ENCODE data around the gene AIMP1.
A peak's percentile ranks its signal among the peaks of the same experiment; 100 is the strongest.

AIMP1 gene

GRCh38 chr4:106315968-106316772 lies at the start of gene AIMP1, which contains the start of gene TBCK:
Gene AIMP1 (plus strand): TSS chr4:106316550. CDS start chr4:106325010, 8,460 bp downstream.
Gene TBCK (minus strand): TSS chr4:106316209. CDS start chr4:106308960, 7,249 bp downstream.
- DNase-seq, result peak; percentile 51

DNA sequence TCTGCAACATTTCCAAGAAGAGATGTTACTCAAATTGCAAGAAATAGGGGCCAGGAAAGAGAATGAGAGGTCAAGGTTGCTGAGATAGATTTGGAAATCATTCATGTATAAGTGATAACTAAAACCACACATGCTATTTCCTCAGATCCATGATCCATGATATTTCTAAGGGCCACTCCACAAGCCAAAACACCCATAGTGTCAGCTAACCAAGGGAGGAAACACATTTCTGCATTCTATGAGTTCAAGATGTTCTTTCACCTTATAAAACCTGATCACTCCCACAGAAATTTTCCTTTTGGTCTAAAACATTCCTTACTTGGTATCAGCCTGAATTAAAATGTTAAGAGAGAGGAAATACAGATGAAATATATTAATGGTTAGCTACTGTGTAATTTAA lies 47.6 kb upstream of the AIMP1 start:
- DNase-seq, result no peak

DNA sequence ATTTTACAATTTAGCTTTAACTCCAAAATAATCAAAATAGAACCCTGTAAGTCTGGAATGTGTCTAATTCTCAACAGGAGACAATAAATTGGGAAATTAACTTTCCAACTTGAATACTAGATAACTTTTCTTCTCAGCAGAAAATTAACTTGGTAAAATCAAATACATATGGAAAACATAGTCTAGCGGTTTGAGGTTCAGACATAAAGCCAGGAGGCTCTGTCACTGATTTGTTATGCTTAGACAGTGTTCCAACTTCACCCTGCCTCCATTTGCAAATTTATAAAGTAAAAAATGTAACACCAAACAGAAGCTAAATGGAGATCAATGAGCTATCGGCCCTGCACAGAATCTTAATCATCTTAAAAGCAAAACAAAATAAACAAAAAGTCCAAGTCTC lies 46.6 kb upstream of the AIMP1 start:
- no peak for DNase-seq

DNA sequence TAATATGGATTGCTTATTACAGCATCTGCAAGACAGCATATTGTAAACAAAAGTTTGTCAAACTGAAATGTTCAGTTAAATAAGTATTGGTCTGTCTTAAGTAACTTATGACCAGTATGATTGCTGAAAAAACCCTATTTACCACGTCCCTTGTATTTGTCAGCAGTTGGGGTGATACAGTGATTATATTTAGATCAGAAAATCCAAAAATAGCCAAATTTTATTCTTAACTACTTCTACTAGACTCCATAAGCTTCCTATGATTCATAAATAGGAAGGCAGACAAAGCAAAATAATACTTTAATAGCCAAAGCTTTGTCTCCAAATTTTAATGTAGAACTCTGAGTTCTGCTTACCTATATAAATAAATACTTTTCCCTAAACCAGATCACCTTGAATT lies 45.6 kb upstream of the AIMP1 start:
- DNase-seq, result no peak

DNA sequence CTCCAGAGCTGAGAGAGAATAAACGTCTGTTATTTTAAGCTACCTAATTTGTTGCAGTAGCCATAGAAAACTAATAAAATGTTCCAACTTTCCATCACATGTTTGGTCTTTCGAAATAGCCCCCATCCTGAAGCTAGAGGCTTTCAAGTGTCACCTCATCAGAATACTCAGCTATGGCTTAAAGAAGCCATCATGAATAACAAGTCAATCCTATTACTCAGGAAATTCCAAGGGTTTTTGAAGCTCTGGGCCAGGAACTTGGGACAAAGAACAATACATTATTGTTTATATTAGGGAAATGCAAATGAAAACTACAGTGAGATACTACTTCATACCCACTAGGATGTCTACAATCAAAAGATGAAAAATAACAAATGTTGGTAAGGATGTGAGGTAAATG lies 42.5 kb upstream of the AIMP1 start:
- no peak for DNase-seq

DNA sequence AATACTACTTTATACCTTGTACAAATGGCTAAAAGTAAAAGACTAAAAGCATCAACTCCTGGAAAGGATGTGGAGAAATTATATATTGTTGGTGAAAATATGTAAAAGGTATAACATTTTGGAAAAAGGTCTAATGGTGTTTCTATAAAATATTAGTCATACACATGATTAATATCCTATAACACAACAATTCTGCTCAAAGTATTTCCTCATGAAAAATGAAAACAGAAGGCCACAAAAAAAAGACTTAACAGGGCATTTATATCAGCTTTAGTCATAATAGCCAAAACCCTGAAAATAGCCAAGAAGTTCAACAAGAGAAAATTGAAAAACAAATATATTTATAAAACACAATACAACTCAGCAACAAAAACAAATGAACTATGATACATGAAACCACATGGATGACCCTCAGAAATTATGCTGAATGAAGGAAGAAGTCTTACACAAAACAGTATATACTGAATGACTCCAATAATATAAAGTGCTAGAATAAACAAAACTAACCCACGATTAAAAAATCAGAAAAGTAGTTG lies 39.1 kb upstream of the AIMP1 start:
- no peak for DNase-seq

GRCh38 chr4:106284227-106284626 lies 32.1 kb upstream of the AIMP1 start:
- no peak for DNase-seq

- no peak for DNase-seq
These were observed 29.7 kb upstream of the AIMP1 start for GRCh38 chr4:106286611-106287010.

DNA sequence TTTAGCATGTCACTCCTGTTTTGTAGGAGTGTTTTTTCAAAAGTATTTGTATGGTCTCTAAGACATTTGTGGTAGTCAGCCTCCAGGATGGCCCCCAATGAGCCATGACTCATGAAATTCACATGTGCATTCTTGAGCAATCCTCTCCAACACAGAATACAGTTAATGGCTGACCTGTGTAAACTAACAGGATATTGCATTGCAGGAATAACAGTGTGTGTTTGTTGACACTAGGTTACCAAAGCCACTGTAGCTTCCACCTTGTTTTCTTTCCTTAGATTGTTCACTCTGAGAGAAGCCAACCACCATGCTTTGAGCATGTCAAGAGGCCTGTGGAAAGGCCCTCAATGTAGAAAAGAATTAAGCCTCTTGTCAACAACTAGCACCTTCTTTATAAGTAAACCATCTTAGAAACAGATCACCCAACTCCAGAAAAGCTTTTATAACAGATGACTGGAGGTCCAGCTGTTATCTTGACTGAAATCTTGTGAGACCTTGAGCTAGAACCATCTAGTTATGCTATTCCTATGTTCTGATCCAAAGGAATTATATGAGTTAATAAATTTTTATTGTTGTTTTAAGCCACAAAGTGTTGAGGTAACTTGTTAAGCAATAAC lies 28.9 kb upstream of the AIMP1 start:
- DNase-seq, result no peak

GRCh38 chr4:106289737-106290136 lies 26.6 kb upstream of the AIMP1 start:
- no peak for DNase-seq

DNA sequence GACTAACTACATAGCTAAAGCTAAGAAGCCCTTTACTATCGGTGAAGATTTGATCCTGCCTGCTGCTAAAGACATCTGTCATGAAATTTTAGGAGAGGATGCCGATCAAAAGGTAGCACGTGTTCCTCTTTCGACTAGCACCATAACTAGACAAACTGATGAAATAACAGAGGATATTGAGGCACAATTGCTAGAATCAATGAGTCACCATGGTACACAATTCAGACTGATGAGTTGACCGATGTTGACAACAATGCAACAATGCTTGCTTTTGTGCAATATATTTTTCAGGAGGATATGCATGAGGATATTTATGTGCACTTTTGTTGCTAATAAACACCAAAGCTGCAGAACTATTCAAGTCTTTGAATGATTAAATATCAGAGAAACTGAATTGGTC lies 24.7 kb upstream of the AIMP1 start:
- DNase-seq, result no peak

DNA sequence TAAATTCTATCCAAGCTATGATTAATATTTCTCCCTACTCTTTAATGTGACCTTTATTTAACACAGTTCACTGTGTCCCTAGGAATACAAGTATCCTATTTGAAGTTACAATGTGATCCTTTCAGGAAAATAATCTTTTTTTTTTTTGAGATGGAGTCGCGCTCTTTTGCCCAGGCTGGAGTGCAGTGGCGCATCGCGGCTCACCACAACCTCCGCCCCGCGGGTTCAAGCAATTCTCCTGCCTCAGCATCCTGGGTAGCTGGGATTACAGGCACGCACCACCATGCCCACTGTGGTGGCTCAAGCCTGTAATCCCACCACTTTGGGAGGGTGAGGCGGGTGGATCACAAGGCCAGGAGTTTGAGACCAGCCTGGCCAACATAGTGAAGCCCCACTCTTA lies 22.3 kb upstream of the AIMP1 start:
- DNase-seq, result no peak

- DNase-seq, result no peak
These were observed 18.9 kb upstream of the AIMP1 start for GRCh38 chr4:106297245-106298035.

- DNase-seq, result no peak
These were observed 16.4 kb upstream of the AIMP1 start for GRCh38 chr4:106299977-106300376.

DNA sequence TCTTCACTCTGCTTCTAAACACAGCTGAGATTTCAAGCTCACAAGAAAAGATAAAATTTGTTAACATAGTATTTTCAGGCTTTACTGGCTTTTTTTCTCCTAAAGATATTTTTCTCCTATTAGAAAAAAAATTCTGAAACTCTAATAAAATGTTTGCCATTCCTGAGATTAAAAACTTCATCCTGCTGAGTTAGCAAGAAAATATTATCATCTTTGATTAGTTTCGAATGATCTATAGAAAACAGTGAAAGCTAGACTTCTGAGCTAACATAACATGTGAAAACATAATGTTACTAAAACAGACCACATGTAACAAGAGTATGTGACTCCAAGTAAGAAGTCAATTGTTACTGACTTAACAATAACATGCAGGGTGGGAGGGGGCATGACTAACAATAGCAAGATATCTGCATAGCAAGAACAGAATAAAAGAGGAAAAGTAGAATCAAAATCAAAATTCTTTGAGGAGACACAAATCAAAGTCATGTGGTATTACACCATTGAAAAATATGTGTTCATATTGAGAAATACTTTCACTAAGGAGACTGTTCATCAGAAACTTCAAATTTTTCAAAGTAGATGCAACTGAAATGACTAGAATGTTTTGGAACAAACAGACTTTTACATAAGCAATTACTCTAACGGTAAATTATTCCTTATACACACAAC lies 14.8 kb upstream of the AIMP1 start:
- DNase-seq, result no peak

DNA sequence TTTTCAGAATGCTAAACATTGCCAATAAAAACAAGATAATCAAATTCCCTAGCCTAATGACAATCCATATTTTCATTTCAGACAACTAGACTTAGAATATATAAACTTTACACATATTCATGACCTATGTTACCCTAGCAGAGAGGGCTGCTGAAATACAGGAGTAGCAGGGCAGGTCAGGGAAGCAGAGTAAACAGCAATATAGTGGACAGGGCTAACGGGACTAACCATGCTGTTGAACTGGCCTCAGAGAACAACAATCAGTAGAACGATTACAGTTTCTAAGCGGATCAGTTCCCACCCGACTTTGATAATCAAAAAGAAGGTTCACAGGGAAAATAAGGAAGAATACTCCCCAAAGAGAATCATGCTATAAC lies 14.3 kb upstream of the AIMP1 start:
- no peak for DNase-seq

DNA sequence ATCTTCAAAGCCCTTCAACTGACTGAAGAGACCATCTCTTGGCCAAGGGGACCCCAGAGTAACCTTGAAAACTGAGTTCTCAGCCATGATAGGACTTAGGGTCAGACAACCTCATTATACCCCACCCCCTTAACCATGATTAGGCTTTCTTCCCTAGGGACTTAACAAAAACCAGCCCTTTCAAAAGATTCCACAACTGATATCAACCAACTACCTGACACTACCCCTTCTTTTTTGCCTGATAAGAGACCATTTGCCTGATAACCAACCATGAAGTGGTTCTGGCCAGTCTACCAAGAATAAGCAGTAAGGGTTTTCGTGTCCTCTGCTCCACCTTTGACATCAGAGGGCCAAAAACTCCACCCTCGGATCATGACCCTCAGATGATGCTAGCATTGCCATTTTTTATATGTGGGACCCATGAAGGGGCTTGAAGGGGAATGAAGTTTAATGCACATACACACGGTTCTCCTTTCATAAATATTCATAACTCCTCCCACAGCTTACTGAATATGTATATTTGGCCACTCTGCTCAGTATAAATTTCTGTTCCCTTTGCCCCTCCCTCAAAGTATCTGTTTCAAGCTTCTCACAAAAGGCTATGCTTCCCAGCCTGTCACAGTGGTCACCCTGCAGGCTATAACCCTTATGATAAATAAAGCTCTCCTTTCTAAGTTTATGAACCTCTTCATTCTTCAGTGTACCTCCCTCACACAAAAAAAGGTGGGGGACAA lies 12.6 kb upstream of the AIMP1 start:
- DNase-seq, result no peak

GRCh38 chr4:106304632-106305031 lies 11.7 kb upstream of the AIMP1 start:
- DNase-seq, result no peak

DNA sequence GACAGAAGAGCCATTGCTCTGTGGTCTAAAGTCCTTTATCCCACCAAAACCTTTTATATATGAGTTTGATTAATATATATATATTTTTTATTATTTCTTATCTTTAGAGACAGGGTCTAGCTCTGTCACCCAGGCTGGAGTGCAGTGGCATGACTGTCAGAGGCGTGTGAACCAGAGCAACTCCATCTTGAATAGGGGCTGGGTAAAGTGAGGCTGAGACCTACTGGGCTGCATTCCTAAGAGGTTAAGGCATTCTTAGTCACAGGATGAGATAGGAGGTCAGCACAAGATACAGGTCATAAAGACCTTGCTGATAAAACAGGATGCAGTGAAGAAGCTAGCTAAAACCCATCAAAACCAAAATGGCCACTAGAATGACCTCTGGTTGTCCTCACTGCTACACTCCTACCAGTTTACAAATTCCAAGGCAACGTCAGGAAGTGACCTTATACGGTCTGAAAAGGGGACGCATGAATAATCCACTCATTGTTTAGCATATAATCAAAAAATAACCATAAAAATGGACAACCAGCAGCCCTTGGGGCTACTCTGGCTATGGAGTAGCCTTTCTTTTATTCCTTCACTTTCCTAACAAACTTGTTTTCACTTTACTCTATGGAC lies 10.8 kb upstream of the AIMP1 start:
- DNase-seq, result no peak

DNA sequence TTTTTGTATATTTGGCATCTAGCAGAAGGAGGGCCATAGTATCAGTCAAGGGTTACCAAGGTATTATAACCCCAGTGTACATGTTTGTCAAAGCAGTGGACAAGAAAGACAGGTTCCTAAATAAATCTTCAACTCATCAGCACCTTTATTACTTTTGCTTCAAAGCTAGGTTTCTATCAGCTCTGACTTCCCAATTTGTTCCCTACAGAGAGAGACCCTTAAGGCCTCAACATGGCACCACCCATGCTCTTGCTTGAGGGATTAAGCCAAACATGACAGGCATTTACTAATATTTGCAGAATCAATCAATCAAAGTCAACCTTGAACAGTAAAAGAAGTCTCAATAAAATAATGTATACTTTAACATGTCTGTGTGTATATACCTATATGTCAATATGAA lies 9.8 kb upstream of the AIMP1 start:
- no peak for DNase-seq

- no peak for DNase-seq
These were observed 4.0 kb upstream of the AIMP1 start for GRCh38 chr4:106312377-106312776.

- DNase-seq, result no peak
These were observed 3.3 kb upstream of the AIMP1 start for GRCh38 chr4:106312997-106313522.

Data from NCI-H524 treated with DMSO at 0.1 percent for 48 hours (cell line).